GM18858 (cell line): ENCODE data around the gene ULK1.

Experiments used
- ATAC-seq: cut with Tn5 transposase; IDR thresholded peaks from one replicate; pipeline ENCODE4 v1.9.1; 2021; ENCODE audit not compliant: unreplicated experiment

ULK1 gene

DNA sequence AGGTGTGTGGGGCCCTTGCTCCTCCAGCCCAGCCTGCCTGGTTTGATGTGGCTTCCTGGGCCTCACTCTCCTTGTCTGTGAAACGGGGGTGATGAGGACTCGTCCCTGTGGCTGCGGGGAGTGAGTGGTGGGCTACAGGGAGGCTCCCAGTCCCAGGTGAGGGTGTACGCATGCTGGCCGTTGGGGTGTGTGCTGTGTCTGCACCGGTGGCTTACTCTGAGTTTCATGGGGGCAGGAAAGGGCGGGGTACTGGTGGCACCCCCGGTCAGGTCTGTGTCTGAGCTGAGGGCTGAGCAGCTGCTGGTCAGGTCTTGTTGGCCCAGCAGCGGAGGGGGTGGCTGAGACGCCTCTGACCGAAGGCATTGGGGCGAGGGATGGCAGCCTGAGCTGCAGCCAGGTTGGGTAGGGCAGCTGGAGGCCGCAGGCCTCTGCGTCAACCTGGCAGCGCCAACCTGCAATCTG, 11.2 kb downstream of the ULK1 start:
- no peak for ATAC-seq

DNA sequence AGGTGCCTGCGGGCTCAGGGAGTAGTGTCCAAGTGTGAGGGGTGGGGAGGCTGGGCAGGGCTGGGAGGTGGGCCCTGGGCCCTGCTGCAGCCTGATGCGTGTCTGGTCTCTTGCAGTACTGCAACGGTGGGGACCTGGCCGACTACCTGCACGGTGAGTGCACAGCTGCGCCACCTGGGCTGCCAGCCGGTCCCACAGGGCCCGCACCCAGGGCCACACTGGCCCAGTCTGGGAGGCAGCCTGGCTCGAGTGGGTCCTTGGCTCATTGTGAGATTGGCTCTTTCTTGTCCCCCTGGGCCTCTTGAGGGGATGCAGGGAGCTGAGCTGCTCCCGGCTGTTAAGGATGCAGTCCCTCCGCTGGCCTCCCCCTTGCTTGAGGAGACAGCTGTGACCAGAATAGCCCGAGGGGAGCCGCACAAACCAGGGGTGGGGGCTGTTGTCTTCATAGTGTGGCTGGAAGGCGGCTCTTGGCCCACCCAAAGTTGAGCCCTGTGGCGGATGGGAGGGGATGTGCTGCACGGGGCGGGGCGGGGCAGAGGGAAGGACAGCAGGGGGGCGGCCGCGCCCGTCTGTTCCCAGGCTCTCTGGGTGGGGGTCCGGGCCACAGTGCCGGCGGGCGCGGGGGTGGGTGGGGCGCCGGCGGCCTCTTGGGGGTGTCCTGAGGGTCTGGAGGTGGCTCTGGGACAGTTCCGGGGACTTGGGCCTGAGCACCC, 13.1 kb downstream of the ULK1 start:
- ATAC-seq, result no peak

GRCh38 chr12:131908092-131909080, 14.0 kb downstream of the ULK1 start:
- ATAC-seq, result no peak

DNA sequence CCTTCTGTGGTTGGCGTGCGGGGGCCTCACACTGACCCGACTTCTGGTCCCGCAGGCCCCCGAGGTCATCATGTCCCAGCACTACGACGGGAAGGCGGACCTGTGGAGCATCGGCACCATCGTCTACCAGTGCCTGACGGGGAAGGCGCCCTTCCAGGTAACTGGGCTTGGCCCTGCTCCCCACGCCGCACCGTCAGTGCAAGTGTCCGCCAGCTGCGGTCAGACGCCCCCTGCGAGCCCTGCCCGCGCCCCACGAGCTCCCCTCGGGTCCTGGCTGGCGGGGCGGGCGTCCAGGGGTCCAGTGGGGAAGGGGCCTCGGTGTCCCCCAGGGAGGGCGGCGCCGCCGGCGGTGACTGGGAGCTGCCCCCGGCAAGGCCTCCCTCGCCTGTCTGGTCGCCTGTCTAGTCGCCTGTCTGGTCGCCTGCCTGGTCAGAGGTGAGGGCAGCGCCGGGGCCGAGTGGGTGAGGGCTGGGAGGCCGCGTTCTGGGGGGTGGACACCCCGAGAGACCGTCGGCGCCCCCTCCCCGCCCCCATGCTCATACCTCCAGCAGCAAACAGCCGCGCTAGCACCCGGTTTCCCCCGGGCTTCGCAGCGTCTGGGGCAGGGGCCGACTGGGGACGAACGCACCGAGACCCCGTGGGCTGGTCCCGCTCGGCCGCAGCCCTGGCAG, 14.8 kb downstream of the ULK1 start:
- ATAC-seq, result no peak

GRCh38 chr12:131909752-131910219, 15.4 kb downstream of the ULK1 start:
- ATAC-seq, result no peak

GRCh38 chr12:131910302-131911027, 16.0 kb downstream of the ULK1 start:
- no peak for ATAC-seq

- no peak for ATAC-seq
Measured at GRCh38 chr12:131911028-131911650, 16.7 kb downstream of the ULK1 start.

DNA sequence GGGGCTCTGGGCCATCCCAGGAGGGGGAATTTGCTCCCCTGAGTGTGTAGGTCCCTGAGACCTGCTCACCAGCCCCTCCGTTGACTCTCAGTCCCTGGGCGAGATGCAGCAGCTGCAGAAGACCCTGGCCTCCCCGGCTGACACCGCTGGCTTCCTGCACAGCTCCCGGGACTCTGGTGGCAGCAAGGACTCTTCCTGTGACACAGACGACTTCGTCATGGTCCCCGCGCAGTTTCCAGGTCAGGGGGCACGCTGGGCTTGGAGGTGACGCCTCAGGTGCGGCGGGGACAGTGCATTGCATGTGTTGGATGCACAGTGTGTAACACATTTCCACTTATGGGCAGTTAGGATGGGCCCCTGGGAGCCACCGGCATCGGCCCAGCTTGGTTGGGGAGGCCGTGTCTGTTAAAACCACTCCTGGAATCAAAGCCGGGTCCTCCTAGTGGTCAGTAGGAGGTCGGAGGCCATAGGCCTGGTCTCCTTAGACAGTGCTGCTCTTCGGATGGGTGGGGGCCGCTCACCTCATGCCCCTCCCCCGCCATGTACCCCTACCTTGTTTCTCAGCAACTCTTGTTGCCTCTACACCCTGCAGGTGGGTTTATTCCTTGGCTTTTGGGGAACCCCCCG, 17.5 kb downstream of the ULK1 start:
- no peak for ATAC-seq

GRCh38 chr12:131912518-131913274, 18.3 kb downstream of the ULK1 start:
- ATAC-seq, result no peak

DNA sequence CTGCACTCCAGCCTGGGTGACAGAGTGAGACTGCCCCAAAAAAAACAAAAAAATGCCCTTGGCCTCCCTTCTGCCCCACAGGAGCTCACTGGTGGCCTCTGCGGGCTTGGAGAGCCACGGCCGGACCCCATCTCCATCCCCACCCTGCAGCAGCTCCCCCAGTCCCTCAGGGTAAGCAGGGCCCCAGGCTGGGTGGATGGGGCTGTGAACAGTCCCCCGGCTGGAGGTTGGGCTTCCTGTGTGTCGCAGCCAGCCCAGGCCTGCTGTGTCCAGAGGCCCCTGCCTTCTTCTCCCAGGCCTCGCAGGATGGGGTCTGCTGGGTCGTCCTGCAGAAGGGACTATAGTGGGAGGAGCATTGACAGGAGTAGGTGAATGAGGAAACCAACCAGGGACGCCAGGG, 19.2 kb downstream of the ULK1 start:
- no peak for ATAC-seq

DNA sequence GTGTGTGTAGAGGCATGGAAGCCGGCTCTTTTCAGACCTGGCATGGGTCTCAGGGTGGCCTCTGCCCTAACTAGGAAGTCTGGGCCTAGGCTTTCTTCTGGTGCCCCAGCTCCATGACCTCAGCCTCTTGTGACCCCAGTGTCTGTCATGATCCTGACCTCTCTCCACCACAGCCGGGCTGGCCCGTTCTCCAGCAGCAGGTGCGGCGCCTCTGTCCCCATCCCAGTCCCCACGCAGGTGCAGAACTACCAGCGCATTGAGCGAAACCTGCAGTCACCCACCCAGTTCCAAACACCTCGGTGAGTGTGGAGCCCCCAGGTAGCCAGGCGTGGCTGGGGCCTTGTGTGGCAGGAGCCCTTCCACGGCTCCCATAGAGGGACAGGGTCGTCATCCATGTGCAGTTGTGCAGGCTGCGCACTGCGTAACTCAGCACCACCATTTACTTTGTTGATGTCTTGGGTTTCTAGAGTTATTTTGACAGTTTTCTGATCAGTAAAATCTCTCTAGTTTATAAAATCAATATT, 19.8 kb downstream of the ULK1 start:
- no peak for ATAC-seq

DNA sequence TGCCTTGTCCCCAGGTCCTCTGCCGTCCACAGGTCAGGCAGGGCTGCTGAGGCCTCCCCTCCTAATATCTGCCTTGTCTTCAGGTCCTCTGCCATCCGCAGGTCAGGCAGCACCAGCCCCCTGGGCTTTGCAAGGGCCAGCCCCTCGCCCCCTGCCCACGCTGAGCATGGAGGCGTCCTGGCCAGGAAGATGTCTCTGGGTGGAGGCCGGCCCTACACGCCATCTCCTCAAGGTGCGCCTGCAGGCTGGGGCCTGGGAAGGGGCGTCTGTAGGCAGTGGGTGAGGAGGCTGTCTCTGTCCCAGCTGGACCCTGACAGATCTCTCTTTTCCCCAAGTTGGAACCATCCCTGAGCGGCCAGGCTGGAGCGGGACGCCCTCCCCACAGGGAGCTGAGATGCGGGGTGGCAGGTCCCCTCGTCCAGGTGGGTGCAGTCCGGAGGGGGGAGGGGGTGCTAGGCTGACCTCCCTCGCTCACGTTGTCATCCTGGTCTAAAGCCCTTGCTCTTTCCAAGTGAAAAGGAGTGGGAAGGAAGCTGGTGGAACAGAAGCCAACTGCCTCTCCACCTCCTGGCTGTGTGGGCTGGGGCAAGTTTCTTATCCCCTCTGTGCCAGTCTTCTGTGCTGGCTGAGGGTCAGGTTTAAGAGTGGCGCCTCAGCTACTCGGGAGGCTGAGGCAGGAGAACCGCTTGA, 20.7 kb downstream of the ULK1 start:
- ATAC-seq, result no peak

- no peak for ATAC-seq
Measured at GRCh38 chr12:131915823-131916222, 21.4 kb downstream of the ULK1 start.

DNA sequence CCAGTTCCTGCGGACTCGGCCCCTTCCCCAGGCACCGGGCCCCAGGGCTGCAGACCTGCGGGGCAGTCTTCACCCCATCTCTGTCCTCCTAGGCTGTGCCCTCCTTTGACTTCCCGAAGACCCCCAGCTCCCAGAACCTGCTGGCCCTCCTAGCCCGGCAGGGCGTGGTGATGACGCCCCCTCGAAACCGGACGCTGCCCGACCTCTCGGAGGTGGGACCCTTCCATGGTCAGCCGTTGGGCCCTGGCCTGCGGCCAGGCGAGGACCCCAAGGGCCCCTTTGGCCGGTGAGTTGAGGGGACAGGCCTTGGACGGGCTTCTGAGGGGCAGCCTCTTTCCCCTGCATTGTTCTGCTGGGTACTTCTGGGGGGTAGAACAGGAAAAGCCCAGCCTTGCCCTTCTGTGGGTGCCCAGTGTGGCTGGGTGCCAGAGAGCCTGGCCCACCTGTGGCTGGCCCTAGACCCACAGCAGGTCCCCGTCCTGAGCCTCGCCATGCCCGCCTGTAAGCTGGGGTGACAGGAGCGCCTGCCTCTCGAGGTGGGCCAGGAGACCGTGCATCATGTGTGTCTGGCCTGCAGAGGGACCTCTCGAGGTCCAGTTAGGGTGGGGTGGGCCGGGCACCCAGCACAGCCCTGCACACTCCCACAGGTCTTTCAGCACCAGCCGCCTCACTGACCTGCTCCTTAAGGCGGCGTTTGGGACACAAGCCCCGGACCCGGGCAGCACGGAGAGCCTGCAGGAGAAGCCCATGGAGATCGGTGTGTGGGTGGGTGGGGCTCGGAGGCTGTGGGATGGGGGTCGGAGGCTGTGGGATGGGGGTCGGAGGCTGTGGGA, 22.1 kb downstream of the ULK1 start:
- no peak for ATAC-seq

DNA sequence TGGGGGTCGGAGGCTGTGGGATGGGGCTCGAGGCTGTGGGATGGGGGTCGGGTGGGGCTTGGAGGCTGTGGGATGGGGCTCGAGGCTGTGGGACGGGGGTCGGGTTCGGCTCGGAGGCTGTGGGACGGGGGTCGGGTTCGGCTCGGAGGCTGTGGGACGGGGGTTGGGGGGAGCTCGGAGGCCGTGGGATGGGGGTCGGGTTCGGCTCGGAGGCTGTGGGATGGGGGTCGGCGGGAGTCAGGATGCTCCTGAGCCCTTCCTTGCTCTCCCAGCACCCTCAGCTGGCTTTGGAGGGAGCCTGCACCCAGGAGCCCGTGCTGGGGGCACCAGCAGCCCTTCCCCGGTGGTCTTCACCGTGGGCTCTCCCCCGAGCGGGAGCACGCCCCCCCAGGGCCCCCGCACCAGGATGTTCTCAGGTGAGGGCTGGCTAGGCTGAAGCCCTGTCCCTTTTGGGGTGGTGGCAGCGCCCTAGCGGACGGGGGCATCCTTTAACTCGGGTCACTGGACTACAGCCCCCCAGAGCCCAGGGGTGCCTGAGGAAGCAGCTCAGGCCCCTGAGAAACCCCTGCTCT, 22.8 kb downstream of the ULK1 start:
- ATAC-seq, result no peak

DNA sequence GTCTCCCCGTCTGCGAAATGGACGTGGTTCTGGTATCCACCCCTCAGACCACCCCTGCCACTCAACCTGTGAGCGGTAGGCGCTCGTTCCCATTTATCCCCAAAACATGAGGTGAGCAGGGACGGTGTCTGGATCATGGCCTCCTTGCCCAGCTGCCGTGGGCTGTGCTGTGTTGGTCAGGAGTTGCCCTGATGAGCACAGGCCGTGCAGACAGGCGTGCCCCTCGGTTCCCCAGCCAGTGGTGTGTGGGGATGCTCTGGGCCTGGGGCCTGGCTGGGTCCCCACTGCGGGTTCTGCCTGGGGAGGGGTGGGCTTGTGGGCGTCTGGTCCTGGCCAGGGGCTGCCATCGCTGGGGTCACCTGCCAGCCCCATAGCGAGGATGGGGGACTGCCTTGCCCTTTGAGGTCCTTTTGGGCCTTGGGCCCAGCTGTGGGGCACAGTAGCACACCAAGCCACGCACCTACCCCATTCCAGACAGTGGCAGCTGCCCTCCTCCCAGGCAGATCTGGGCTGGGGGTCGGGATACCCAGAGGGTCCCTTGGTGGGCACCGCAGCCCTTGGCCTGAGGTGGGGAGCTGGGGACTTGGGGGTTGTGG, 23.4 kb downstream of the ULK1 start:
- ATAC-seq, result no peak
